ENCODE data around the gene FAM24B.
"Not testable (repeated sequence)": the region's sequence is repeated elsewhere in the genome, so short reads cannot be mapped to it uniquely, and the experiment has no call there.

The FAM24B gene, protein sequence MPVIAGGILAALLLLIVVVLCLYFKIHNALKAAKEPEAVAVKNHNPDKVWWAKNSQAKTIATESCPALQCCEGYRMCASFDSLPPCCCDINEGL

DNA sequence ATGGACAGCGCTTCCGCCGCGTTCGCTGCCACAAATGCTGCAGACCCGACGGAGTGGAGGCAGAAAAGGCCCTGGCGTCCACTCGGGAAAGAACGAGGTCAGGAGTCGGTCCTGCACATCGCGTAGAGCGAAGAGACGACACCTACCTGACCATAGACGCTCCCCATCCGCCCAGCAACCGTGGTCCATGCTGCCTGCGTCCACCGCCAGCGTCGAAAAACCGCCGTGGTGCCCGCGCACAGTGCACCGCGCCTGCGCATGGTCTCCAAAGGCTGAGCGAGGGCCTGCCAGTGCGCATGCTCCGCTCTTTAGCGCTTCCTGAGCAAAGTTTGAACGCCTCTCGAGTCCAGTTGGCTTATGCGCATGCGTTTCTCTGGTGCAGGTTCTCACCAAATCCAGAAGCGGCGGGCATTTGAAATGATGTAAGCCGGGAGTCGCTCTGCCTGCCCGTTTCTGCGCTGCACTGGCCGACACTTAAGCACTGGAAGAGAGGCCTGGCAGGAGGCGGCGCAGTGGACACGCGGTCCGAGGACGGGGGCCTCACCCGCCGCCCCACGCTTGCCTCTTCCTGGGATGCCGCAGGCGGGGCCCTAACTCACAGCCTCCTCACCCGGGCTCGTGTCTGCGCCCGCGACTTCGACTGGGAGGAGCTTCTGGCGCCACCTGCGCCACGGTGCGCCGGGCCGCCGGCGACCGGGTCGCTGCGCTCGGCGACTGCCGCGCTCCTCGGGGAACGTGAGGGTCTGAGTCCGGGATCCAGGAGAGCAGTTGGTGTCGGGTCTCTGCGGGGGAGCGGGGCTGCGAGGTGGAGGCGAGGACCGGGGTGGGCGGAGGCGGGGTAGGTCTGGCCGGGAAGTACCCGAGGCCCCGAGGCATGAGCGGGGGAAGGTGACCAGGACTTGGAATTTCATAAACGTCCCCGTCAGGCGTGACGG is at the start of gene FAM24B:
Gene FAM24B, minus strand, starts transcription at position 243 of the 935 bp plus-strand sequence. CDS start 29,066 bp downstream, outside the sequence.
- FAIRE-seq, result no peak

DNA sequence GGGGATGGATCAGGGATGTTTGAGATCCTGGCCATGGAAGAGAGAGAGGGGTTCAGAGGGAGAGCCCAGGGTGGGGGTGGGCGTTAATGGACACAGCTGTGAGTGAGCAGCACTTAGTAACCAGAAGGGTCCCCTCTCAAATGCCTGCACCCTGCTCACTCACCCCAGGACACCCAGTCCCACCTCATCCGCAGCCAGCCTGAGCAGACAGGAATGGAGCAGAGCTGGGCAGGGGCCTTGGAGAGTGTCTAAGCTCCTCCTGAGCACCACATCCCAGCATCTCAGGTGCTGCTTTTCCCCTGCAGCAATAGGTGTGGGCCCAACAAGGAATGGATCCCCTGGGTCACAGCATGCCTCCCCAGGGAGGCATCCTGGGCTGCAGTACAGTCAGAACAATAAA is 36.3 kb upstream of the FAM24B start:
- no peak for FAIRE-seq

- no peak for FAIRE-seq
Observed at GRCh38 chr10:122911889-122912484, 32.6 kb upstream of the FAM24B start.

- FAIRE-seq, result no peak
Observed at GRCh38 chr10:122910310-122910709, 30.9 kb upstream of the FAM24B start, which contains the start of gene FAM24A. TSS of gene FAM24A (plus strand) at chr10:122910610. CDS start at chr10:122911635, 1,025 bp downstream.

DNA sequence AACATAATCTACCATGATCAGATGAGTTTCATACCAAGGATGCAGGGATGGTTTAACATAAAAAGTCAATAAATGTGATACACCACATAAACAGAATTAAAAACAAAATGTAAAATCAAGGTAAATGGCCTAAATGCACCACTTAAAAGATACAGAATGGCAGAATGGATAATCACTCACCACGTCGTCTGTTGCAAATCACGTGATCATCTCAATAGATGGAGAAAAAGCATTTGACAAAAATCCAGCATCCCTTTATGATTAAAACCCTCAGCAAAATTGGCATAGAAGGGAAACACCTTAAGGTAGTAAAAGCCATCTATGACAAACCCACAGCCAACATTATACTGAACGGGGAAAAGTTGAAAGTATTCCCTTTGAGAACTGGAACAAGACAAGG is 24.5 kb upstream of the FAM24B start:
- FAIRE-seq, result not testable (repeated sequence)

DNA sequence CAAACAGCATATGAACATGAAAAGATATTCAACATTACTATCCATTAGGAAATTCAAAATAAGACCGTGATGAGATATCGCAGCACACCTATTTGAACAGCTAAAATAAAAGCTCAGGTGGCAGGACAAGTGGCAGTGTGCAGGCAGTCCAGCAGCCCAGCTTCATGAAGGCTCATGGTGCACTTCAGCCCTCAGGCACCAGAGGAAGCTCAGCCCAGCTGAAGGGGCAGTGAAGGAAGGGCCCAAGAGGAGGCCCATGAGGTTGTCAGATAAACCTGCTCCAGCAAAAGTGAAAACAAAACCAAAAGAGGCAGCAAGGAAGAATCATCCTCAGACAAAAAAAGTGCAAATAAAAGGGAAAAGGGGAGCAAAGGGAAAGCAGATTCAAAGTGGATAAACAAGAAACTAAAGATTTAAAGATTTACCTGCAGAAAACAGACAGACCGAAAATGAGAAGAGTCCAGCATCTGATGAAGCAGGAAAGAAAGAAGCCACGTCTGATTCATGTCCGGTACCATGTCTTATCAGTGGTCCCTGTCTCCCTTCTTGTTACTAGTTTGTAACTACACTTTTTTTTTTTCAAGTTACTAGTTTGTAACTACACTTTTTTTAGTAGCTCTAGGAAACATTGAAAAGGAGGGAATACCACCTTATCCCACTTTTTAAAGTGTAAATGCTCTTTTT is 15.0 kb upstream of the FAM24B start:
- FAIRE-seq, result no peak

GRCh38 chr10:122884166-122884565 is 4.8 kb upstream of the FAM24B start:
- no peak for FAIRE-seq

- no peak for FAIRE-seq
Observed at GRCh38 chr10:122882766-122883165, 3.4 kb upstream of the FAM24B start.

DNA sequence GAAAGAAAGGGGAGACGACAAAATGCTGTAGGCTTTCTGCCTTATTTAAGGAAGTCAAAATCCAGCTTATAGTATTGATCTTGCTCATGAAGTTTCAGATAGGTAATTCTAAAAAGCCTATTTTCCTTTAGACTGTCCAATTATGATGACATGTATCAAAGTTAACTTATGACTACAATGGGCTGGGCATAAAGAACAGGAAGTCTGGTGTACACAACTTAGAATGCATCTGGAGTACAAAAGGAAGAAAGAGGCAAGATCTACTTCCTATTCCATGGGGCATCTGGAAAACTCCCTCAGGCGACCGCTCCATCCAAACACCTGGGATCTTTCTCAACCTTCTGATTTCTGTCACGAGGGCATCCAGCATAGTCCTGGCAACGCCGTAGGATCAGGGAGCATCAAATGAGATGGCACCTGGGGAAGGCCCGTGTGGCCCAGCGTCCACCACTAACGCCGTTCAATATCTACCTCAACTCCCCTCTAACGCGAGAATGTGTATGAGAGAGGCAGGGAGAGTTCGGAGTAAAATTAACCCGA is 512 bp downstream of the FAM24B start:
- no peak for FAIRE-seq

DNA sequence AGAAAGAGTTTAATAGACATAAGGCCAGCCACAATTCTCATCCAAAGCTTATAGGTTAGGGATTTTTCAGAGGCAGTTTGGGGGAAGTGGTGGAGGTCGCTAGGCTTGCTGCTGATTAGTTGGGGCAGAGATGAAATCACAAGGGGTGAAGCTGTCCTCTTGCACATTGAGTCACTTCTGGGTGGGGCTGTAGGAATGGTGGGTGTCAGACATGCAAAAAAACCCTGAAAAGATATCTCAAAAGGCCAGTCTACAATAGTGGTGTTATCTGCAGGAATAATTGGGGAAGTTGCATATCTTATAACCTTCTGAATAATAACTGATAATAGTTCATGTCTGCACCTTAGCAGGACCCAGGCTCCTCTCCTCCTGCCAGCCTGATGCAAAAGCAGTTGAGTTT is 2.1 kb downstream of the FAM24B start:
- FAIRE-seq, result no peak

GRCh38 chr10:122876467-122876855 is 2.9 kb downstream of the FAM24B start:
- FAIRE-seq, result no peak

- FAIRE-seq, result no peak
Observed at GRCh38 chr10:122875843-122876466, 3.4 kb downstream of the FAM24B start.

DNA sequence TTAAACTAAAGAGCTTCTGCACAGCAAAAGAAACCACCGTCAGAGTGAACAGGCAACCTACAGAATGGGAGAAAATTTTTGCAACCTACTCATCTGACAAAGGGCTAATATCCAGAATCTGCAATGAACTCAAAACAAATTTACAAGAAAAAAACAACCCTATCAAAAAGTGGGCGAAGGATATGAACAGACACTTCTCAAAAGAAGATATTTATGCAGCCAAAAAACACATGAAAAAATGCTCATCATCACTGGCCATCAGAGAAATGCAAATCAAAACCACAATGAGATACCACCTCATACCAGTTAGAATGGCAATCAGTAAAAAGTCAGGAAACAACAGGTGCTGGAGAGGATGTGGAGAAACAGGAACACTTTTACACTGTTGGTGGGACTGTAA is 7.4 kb downstream of the FAM24B start:
- FAIRE-seq, result not testable (repeated sequence)

DNA sequence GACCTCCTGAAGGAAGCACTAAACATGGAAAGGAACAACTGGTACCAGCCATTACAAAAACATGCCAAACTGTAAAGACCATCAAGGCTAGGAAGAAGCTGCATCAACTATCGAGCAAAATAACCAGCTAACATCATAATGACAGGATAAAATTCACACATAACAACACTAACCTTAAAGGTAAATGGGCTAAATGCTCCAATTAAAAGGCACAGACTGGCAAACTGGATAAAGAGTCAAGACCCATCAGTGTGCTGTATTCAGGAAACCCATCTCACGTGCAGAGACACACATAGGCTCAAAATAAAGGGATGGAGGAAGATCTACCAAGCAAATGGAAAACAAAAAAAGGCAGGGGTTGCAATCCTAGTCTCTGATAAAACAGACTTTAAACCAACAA is 10.6 kb downstream of the FAM24B start:
- FAIRE-seq, result not testable (repeated sequence)

DNA sequence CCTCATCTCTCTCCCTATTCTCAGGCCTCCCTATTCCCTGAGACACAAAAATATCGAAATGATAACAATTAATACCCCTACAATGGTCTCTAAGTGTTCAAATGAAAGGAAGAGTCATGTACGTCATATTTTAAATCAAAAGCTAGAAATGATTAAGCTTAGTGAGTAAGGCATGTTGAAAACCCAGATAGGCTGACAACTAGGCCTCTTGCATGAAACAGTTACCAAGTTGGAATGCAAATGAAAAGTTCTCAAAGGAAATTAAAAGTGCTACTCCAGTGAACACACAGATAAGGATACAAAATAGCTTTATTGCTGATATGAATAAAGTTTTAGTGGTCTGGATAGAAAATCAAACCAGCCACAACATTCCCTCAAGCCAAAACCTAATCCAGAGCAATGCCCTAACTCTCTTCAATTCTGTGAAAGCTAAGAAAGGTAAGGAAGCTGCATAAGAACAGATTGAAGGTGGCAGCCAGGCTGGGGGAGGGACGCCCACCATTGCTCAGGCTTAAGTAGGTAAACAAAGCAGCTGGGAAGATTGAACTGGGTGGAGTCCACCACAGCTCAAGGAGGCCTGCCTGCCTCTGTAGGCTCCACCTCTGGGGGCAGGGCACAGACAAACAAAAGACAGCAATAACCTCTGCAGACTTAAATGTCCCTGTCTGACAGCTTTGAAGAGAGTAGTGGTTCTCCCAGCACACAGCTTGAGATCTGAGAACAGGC is 12.5 kb downstream of the FAM24B start:
- FAIRE-seq, result not testable (repeated sequence)

- FAIRE-seq, result no peak
Observed at GRCh38 chr10:122864901-122865300, 14.5 kb downstream of the FAM24B start.

GRCh38 chr10:122864194-122864592 is 15.2 kb downstream of the FAM24B start:
- no peak for FAIRE-seq

GRCh38 chr10:122863216-122864193 is 15.9 kb downstream of the FAM24B start:
- no peak for FAIRE-seq

GRCh38 chr10:122861711-122862161 is 17.6 kb downstream of the FAM24B start:
- no peak for FAIRE-seq

DNA sequence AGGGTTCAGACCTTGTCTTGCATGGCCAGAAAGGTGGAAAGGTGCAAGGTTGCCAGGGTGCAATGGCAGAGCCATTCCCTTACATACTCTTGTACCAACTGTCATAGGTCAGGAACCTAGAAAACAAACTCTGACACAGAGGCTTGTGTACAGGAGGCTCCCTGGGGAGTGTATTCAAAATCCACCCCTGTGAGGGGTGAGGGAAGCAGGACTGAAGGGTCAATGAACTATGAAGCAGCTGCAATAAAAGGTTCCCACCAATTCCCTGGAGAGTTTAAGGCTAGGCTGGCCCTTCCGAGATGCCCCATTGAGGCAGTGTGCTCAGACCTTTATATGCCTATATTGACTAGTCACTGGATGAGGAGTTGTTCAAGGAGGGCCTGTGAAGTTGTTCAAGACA is 19.9 kb downstream of the FAM24B start:
- FAIRE-seq, result no peak
